Measurements from ENCODE around the gene OR2V1.
"Not testable (repeated sequence)": the region's sequence is repeated elsewhere in the genome, so short reads cannot be mapped to it uniquely, and the experiment has no call there.

The OR2V1 gene

DNA sequence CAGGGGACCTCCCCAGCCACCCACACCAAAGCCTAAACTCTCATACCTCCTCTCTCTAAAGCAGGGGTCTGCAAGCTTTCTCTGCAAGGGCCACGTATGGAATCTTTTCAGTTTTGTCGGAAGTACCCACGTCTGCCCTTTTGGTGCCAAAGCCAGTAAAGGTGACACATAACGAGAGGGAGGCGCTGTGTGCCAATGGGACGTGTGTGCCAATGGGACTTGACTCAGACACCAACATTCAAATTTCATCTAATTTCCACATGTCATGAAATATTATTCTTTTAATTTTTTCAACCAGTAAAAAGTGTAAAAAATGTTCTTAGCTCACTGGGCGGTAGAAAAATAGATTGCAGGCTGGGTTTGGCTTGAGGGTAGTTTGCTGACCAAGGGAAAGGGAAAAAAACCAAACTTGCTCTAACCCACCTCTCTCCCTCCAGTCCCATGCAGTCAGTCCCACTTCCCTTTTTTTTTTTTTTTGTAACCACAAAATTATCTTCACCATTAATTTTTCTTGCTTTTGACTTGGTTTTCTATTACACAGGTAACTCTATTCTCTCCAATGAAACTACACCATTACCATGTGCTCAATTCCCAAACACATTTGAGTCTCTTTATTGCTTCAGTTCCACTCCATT is 25.5 kb downstream of the OR2V1 start:
- no peak for FAIRE-seq
- peak; percentile 2 for DNase-seq (ENCODE audit: low spot score)

DNA sequence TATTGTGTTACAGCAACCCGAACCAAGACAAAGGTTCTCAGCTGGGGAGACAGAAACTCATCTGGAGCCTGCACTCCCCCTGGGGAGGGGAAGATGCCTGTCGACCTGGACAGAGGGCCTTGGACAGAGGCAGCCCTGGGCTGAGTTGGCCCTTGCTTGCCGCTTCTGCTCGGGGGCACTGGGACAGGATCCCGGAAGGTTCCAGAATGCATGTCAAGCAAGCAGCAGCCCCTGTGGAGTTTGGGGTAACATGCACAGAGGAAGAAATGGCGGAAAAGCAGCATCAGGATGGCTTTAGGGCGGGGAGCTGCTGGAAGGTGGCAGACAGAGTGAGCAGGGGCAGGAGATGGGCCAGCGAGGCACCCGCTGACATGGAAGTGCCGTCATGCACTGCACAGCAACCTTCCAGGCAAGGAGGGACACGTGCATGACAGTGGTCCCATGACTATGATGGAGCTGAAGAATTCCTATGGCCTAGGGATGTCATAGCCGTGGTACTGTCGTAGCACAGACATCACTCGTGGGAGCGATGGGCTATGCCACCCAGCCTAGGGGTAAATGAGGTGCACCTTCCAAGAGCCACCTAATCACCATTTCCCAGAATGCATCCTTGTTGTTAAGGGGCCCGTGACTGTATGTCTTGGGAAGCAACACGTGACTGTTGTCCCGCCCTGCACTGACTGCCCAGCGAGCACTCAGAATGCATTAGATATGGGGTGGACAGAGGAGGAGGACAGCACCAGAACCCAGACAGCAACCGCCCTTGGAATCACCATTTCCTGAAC is 26.2 kb downstream of the OR2V1 start:
- DNase-seq (ENCODE audit: low spot score); FAIRE-seq: not testable (repeated sequence)

DNA sequence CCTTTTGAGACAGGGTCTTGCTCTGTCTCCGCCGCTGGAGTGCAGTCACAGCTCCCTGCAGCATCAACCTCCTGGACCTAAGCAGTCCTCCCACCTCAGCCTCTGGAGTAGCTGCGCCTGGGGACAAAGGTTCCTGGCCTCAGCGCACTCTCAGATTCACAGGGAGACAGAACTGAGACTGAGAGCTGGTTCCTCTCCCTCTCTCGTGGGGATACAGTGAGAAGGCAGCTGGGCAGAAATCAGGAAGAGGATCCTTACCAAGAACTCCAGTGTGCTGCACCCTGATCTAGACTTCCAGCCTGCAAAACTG is 26.8 kb downstream of the OR2V1 start:
- FAIRE-seq; DNase-seq (ENCODE audit: low spot score): not testable (repeated sequence)

DNA sequence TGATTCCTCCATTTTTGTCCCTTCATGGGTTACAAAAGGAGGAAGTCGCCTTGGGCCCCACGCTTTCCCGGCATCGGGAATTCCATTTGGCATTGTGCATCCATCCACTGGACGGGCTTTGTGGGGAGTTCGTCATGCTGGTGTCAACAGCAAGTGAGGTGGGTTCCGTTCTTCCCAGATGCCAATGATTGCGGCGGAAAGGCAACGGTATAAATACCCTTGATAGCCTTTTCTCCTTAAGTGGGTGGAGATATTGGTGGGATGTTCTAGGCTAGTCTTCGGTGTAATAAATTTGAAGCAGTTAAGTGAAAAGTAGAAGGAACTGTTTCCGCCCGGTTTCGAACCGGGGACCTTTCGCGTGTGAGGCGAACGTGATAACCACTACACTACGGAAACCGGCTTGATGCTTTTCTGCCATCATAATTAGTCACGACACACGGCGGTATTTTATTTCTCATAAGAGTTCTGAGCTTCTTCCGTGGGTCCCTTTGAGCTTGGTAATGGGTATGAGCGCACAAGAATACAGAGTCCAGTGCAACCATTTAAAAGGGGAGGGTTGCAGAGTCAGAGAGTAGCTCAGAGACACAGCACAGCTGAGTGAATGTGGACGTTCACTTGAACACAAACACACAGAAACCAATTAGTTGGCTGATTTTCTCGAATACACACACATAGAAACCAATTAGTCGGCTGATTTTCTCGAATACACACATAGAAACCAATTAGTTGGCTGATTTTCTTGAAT is 28.9 kb downstream of the OR2V1 start:
- not testable (repeated sequence) for FAIRE-seq

DNA sequence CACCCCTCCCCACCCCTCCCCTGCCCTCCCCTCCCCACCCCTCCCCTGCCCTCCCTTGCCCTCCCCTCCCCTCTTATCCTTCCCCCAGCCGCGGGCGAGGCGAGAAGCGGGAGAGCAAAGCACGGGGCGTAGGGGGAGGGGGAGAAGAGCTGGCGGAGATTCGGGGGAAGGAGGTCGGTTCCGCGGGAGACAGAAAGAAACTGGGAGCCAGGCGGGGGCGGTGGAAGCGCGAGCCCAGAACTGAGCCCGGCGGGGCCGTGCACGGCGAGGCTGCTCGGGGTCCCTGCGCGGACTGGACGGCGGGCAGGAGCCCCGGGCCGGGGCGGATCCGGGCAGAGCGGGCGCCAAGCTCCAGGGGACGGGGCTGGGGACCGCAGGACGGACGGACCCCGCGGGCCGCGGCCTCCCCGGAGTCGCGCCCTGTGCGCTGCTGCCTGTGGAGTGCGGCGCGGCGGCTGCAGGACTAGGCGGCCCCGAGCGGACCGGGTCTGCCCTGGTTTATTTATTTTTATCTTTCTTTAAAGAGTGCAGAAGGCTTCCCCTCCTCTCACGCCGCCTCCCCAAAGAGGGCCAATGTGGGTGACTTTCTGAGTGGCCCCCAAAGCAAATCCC is 29.8 kb downstream of the OR2V1 start:
- FAIRE-seq; DNase-seq (ENCODE audit: low spot score): not testable (repeated sequence)

More for the DNA sequence above, 28.9 kb downstream of the OR2V1 start:
- DNase-seq (ENCODE audit: low spot score): not testable (repeated sequence)

DNA sequence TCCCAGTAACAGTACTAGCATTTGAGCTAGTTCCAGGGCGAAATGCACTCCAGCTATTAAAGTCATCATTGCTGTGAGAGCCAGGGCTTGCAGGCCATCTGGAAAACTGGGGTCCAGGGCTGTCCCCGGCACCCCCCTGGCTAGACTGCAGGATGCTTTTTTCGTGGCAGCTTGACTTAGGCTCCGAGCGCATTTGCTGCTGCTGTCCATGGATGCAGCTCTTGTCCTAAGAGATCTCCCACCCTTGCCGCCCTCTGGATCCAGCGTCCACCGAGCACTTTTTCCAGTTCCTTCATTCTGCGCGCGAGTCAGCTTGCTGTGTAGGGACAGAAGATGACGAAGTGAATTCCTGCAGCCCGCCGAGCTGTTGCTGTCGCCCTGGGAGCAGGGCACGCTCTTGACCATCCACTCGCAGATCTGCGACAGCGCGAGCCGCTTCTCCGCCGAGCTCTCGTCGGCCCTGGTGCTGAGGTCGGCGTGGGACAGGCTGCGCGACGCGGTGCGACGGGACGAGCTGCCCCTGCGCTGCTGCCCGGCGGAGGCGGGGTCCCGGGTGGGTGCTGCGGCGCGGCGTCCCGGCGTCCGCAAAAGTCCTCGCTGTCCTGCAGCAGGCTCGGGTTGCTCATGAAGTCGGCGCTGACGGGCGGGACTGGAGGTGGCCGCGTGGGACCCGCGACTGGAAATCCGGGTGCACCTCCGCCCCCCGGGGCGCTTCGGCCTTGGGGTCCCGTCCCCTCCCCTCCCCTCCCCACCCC is 30.7 kb downstream of the OR2V1 start:
- no peak for DNase-seq (ENCODE audit: low spot score)

DNA sequence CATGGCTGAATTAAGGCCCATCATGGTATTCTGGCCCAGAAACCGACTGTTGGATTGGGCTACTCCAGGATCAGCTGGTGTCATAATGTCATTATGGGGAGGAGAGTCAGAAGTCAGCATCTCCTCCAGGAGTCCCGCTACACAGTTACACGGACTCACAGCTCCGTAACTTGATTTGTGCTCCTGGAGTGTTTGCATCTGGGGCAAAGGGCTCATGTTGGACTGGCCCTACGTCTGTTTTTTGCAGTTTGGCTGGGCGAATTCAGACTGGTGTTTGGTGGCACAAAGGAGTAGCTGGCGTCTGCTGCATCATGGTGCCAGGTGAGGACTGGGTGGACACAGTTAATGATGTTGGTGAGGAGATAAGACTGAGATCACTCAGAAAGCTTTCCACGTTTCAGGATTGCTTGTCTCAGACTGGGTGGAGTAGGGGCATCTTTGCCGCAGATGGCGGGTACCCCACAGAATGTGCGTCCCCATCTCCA is 31.3 kb downstream of the OR2V1 start:
- no peak for FAIRE-seq
- DNase-seq (ENCODE audit: low spot score): no peak

More for the DNA sequence above, 30.7 kb downstream of the OR2V1 start:
- FAIRE-seq: no peak

DNA sequence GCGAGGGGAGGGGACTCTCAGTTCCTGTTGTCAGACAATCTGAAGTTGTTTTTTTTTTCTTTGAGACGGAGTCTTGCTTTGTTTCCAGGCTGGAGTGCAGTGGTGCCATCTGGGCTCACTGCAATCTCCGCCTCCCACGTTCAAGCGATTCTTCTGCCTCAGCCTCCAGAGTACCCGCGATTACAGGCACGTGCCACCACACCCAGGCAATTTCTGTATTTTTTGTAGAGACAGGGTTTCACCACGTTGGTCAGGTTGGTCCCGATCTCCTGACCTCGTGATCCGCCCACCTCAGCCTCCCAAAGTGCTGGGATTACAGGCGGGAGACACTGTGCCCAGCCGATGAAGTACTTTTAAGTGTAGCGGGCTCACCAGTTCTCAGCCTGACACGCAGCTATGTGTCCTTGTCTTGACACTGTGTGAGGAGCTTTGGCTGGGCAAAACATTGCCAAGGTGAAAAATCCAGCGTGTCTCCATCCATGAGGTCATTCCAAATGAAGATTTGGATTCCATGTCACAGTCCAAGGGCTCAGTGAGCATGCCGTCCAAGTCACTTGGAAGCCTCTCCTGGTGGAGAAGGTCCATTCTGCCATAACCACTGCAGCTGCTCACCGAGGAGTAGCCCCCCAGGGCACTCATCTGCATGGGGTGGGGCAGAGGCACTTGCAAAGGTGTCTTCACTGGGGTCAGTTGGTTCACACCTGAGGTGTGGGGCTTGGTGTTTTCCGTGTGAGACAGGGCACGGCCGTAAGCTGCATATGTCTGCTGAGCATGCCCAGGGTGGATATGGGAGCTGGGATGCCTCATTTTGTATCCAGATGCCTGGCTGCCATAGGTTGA is 32.0 kb downstream of the OR2V1 start:
- DNase-seq (ENCODE audit: low spot score) (no peak), FAIRE-seq (no peak)

DNA sequence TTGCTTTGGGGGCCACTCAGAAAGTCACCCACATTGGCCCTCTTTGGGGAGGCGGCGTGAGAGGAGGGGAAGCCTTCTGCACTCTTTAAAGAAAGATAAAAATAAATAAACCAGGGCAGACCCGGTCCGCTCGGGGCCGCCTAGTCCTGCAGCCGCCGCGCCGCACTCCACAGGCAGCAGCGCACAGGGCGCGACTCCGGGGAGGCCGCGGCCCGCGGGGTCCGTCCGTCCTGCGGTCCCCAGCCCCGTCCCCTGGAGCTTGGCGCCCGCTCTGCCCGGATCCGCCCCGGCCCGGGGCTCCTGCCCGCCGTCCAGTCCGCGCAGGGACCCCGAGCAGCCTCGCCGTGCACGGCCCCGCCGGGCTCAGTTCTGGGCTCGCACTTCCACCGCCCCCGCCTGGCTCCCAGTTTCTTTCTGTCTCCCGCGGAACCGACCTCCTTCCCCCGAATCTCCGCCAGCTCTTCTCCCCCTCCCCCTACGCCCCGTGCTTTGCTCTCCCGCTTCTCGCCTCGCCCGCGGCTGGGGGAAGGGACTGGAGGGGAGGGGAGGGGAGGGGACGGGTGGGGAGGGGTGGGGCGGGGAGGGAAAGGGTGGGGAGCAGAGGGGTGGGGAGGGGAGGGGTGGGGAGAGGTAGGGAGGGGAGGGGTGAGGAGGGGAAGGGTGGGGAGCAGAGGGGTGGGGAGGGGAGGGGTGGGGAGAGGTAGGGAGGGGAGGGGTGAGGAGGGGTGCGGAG is 33.0 kb downstream of the OR2V1 start:
- not testable (repeated sequence) for DNase-seq (ENCODE audit: low spot score); FAIRE-seq

DNA sequence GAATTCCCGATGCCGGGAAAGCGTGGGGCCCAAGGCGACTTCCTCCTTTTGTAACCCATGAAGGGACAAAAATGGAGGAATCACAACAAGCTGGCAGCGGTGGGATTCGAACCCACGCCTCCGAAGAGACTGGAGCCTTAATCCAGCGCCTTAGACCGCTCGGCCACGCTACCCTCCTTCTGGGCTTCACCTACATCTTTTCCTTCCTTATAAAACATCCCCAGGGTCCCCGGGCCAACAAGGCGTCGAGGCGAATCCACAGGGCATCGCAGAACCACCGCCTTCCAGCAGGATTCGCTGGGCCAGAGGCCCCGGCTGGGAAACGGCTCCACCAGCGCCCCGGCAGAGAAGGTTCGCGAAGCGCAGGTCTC is 33.6 kb downstream of the OR2V1 start:
- FAIRE-seq; DNase-seq (ENCODE audit: low spot score): not testable (repeated sequence)

DNA sequence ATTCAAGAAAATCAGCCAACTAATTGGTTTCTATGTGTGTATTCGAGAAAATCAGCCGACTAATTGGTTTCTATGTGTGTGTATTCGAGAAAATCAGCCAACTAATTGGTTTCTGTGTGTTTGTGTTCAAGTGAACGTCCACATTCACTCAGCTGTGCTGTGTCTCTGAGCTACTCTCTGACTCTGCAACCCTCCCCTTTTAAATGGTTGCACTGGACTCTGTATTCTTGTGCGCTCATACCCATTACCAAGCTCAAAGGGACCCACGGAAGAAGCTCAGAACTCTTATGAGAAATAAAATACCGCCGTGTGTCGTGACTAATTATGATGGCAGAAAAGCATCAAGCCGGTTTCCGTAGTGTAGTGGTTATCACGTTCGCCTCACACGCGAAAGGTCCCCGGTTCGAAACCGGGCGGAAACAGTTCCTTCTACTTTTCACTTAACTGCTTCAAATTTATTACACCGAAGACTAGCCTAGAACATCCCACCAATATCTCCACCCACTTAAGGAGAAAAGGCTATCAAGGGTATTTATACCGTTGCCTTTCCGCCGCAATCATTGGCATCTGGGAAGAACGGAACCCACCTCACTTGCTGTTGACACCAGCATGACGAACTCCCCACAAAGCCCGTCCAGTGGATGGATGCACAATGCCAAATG is 34.1 kb downstream of the OR2V1 start:
- FAIRE-seq; DNase-seq (ENCODE audit: low spot score): not testable (repeated sequence)

DNA sequence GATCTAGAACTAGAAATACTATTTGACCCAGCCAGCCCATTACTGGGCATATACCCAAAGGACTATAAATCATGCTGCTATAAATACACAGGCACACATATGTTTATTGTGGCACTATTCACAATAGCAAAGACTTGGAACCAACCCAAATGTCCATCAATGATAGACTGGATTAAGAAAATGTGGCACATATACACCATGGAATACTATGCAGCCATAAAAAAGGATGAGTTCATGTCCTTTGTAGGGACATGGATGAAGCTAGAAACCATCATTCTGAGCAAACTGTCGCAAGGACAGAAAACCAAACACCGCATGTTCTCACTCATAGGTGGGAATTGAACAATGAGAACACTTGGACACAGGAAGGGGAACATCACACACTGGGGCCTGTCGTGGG is 35.8 kb downstream of the OR2V1 start:
- not testable (repeated sequence) for DNase-seq (ENCODE audit: low spot score); FAIRE-seq

DNA sequence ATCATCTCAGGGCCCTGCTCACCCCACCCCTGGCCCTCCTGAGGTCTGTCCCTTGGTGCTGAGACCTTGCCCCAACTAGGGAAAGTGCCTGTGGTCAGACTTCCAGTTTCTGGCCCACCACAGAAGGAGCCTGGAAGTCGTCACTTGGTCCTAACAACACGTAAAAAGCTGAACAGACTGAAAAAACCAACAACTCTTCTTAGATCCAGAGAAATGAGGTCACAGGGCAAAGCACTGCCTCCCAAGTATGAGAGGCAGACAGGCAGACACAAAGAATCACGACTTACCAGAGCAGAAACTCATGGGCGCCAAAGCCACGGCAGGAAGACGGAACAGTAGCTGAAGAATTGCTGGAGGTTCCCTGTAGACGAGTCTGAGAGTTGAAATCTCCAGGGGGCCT is 38.5 kb downstream of the OR2V1 start:
- FAIRE-seq (no peak), DNase-seq (ENCODE audit: low spot score) (no peak)

DNA sequence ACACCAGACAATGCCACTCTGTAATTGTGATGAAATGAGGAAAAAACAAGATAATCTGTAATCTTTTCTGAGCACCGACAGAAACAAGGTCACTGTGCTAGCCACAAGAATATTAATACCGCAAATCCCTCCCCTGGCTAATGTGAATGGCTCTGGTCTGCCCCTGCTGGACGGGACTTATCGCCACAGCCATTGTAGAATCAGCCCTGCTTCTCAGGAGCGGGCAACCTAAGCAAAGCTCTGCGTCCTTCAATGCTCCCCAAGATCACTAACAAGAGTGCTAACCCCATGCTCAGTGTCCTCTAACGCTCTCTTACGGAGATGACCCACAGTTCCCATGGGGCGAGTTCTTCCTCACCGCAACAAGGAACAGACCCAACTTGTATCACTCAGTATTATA is 42.7 kb downstream of the OR2V1 start:
- DNase-seq (ENCODE audit: low spot score) (no peak), FAIRE-seq (no peak)

DNA sequence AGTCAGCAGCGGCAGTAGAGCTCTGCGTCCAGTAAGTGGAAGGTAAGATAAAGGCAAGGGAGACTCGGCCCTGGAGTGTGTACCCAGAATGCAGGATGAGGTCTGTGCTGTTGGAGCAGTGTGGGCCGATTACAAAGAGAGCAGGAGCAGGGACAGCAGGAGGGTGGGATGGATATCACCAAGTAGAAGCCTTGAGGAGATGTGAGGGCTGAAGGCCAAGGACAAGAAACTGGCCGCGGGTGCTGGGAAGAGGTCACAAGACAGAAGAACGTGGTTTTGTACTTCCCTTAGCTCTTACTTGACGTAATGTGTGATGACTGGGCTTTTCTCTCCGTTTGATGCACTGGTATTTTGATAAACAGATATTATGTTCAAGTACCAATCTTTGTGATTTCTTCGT is 43.7 kb downstream of the OR2V1 start:
- FAIRE-seq: no peak
- no peak for DNase-seq (ENCODE audit: low spot score)

DNA sequence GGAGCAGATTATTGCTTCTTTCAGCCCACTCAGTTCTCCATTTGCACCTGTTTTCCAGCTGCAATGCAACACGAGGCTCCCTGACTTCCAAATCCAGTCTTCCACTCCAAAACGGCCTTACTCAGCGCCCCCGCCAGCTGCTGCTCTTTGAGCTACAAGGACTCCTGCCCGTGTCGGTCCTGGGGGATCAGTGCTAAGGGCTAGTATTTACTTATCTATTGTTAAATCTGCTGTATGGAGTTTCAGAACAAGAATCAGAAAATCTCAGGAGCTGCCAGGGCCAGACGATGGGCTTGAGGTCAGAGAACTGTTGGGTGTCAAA is 44.1 kb downstream of the OR2V1 start:
- DNase-seq (ENCODE audit: low spot score) (no peak), FAIRE-seq (no peak)

DNA sequence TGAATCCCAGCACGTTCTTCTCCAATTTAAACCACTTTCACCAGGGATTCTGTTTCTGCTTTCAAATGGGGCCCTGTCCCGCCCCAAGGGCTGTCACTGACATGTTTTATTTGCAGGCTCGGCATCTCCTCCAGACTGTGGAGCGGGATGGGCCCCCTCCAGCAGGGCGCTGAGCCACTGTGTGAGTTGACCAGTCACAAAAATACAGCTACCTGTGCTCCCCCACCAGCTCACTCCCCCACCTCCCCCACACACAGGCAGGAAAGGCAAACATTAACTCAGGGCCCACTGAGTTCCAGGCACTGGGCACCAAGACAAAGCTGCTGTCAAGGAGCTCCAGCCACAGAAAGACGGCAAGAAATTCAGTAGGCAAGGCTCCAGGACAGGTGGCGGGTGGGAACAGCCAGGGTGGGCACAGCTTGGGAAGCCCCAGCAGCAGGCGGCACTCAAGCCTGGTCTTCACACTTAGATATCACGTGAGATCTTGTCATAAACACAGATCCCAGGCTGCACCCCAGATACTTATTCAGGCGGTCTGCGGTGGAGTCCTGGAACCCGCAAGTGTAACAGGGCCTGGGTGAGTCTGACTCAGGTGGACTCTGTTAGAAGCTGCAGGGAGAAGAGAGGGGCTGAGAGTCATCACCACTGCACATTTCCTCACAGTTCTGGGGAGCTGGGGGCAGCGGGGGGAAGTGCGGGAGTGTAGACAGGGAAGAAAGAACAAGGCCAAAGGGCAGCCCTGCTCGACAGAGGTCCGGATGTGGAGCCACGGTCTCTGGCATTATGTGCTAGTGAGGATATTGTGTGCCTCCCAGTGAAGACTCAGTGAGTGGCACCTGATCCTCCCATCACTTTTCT is 44.7 kb downstream of the OR2V1 start:
- DNase-seq (ENCODE audit: low spot score) (peak; percentile 33), FAIRE-seq (peak; percentile 16)

DNA sequence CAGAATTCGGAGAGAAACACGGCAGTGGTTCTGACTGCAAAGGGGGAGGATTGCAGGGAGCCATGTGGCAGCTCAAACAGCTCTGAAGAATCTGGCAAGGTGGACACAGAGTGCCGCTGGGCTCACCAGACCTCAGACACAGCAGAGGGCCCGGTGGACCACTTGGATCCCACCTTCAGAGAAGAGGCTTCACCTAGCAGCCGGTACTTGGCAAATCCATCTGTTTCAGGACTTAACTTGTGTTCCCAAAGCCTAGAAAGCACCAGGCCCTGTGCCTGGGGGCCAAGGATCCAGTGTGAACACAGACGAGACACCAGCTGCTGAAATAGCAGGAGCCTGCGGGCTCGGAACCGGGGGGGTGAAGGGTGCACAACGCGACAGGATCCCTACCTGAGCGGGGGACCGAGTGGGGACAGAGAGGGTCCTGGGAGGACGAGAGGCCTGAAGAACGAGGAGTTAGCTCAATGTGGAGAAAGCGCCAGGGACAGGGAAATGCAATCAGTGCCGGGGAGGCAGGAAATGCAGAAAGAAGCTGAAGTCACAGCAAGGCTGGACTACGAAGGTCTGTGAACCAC is 46.3 kb downstream of the OR2V1 start:
- DNase-seq (ENCODE audit: low spot score): no peak
- no peak for FAIRE-seq
